Activated CD8-positive, alpha-beta T cell treated with anti-CD3 and anti-CD28 coated beads for 36 hours (primary cell): ENCODE data around the gene MPND. TPM values are rescaled to one million over a fixed set of nuclear protein-coding genes. Genes with fewer than 3 reads are reported as not detected.

ENCODE experiments used
- ATAC-seq: fragments of 200-7000 bp; cut with Tn5 transposase; one replicate; pipeline ENCODE4 v1.10.0; 2021; ENCODE audit warnings: mild to moderate bottlenecking, moderate library complexity
- CTCF ChIA-PET: fragments of 350-600 bp; sonication (Branson Sonifier 250); formaldehyde crosslinking; loops from one replicate; lab custom pipeline; 2021; ENCODE audit warnings: antibody characterized with exemption; lab: Charles Lee
- POLR2A ChIA-PET: fragments of 350-600 bp; sonication (Branson Sonifier 250); formaldehyde crosslinking; loops from one replicate; lab custom pipeline; 2021; ENCODE audit warnings: antibody characterized with exemption; lab: Charles Lee
- DNase-seq: peaks from one replicate; pipeline ENCODE4 v3.0.0-alpha.2; 2020
- H3K27ac Mint-ChIP-seq: one replicate; pipeline ENCODE4 v1.8.0; 2021; ENCODE audit warnings: mild to moderate bottlenecking, mixed read lengths
- H3K27me3 Mint-ChIP-seq: one replicate; pipeline ENCODE4 v1.8.0; 2021; ENCODE audit warnings: mixed read lengths
- H3K36me3 Mint-ChIP-seq: one replicate; pipeline ENCODE4 v1.8.0; 2021; ENCODE audit warnings: low read depth, mixed read lengths
- H3K4me1 Mint-ChIP-seq: one replicate; pipeline ENCODE4 v1.8.0; 2021; ENCODE audit warnings: low read depth, mixed read lengths
- H3K4me3 Mint-ChIP-seq: one replicate; pipeline ENCODE4 v1.8.0; 2021; ENCODE audit warnings: mild to moderate bottlenecking, moderate library complexity, mixed read lengths
- H3K9me3 Mint-ChIP-seq: one replicate; pipeline ENCODE4 v1.8.0; 2021; ENCODE audit warnings: mixed read lengths
- CTCF ChIP-seq: fragments of 200-600 bp; IDR thresholded peaks from one replicate; pipeline ENCODE4 v1.8.0; 2022; ENCODE audit warnings: antibody characterized with exemption, mild to moderate bottlenecking
- intact Hi-C: fragments of 100-400 bp; cut with micrococcal nuclease; formaldehyde crosslinking; loops from one replicate; pipeline ENCODE4 v1.10.0; 2022
- total RNA-seq, 2 experiments: library from RNA; stranded (reverse); gene quantifications; one replicate each; pipeline ENCODE4 v1.2.3, GENCODE V29; 2021

The MPND gene
- total RNA-seq, 2 experiments from 2014 or later: 15.5 to 16.6 TPM

- Mint-ChIP-seq H3K4me3 (no peak overlapping the region), H3K27ac (no peak overlapping the region), H3K9me3 (no peaks in the 10 kb centered on the region), H3K36me3 (peaks cover 4% of the 10 kb centered on the region), H3K4me1 (no peaks in the 10 kb centered on the region), H3K27me3 (no peaks in the 10 kb centered on the region)
- POLR2A ChIA-PET: interaction anchor here (1.2 to 1.5 kb wide), 3 partner anchors 19 to 91 kb away, joined by 3 to 5 read pairs (median 4); partner anchors contain the start of gene SH3GL1
- no peak for ATAC-seq
- no peak for DNase-seq
- intact Hi-C loops: no loop called here
- TF ChIP-seq CTCF: no peak
- CTCF ChIA-PET: interaction anchor here (0.7 to 3.8 kb wide), 3 partner anchors 14 to 91 kb away, joined by 4 to 10 read pairs (median 6); partner anchors contain the start of gene MPND
These were observed 14.6 kb downstream of the MPND start for GRCh38 chr19:4357921-4358326.

GRCh38 chr19:4358709-4359626 is 15.6 kb downstream of the MPND start:
- no peak for TF ChIP-seq CTCF
- no peaks in the 10 kb centered on the region for H3K9me3 Mint-ChIP-seq
- ATAC-seq (no peak), DNase-seq (no peak)
- intact Hi-C loops: no loop called here
- H3K27ac Mint-ChIP-seq: no peak overlapping the region
- H3K4me1 Mint-ChIP-seq: no peaks in the 10 kb centered on the region
- H3K36me3 Mint-ChIP-seq: peaks cover 4% of the 10 kb centered on the region
- ChIA-PET POLR2A (interaction anchor here (0.9 to 1.5 kb wide), 4 partner anchors 18 to 92 kb away, joined by 3 to 5 read pairs (median 4); partner anchors contain the start of gene SH3GL1), CTCF (interaction anchor here (0.7 to 3.8 kb wide), 3 partner anchors 15 to 92 kb away, joined by 4 to 10 read pairs (median 6); partner anchors contain the start of gene MPND)
- H3K4me3 Mint-ChIP-seq: no peak overlapping the region
- H3K27me3 Mint-ChIP-seq: no peaks in the 10 kb centered on the region

GRCh38 chr19:4359627-4360000 is 16.3 kb downstream of the MPND start:
- TF ChIP-seq CTCF: no peak
- POLR2A ChIA-PET: interaction anchor here (0.9 kb wide), 1 partner anchor 91 kb away, joined by 3 read pairs; no protein-coding TSS in a partner anchor
- Mint-ChIP-seq H3K4me3 (no peak overlapping the region), H3K4me1 (no peaks in the 10 kb centered on the region), H3K27ac (no peak overlapping the region), H3K36me3 (peaks cover 4% of the 10 kb centered on the region), H3K9me3 (no peaks in the 10 kb centered on the region), H3K27me3 (no peaks in the 10 kb centered on the region)
- ATAC-seq (no peak), DNase-seq (no peak)
- CTCF ChIA-PET: interaction anchor here (2.2 to 4.6 kb wide), 3 partner anchors 7 to 91 kb away, joined by 6 to 23 read pairs (median 10); partner anchors contain the start of gene MPND
- intact Hi-C loops: no loop called here

- H3K36me3 Mint-ChIP-seq: peaks cover 4% of the 10 kb centered on the region
- H3K27me3 Mint-ChIP-seq: no peaks in the 10 kb centered on the region
- ATAC-seq (no peak), DNase-seq (no peak)
- no peak overlapping the region for H3K4me3 Mint-ChIP-seq
- intact Hi-C loops: loop anchor here (5.0 kb wide), 1 partner anchor 37 kb away; no protein-coding TSS in a partner anchor
- H3K4me1 Mint-ChIP-seq: no peaks in the 10 kb centered on the region
- ChIA-PET CTCF (interaction anchor here (2.2 to 4.6 kb wide), 3 partner anchors 8 to 92 kb away, joined by 6 to 23 read pairs (median 10); partner anchors contain the start of gene MPND), POLR2A (interaction anchor here (0.9 to 1.4 kb wide), 2 partner anchors 10 to 91 kb away, joined by 3 to 4 read pairs; no protein-coding TSS in a partner anchor)
- peak overlapping the region; percentile 36 for H3K27ac Mint-ChIP-seq
- TF ChIP-seq CTCF: no peak
- no peaks in the 10 kb centered on the region for H3K9me3 Mint-ChIP-seq
These were observed 16.8 kb downstream of the MPND start for GRCh38 chr19:4360081-4360569.
